Measurements from ENCODE around the gene SHISA2. TPM values are rescaled to one million over a fixed set of nuclear protein-coding genes. Genes with fewer than 3 reads are reported as not detected.

Gene SHISA2
- polyA plus RNA-seq, 3 donors = not detected

DNA sequence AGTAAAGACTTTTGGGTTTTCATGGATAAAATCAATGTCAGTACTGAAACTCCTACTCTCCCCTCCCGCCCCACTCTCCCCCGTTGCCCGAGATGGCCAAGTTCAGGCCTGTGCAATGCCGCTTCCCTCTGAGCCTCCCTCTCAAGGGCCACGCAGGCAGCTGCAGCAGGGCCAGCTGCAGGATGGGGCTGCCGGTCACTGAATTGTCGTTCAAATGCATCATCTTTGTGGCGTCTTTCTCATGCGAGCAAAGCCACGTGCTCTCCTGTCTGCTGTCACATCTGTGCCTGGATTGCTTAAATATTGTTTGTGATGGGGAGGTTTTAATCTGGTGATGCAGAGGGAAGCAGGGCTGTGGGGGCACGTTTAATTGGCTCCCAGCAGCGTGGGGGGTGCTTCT is 26.6 kb downstream of the SHISA2 start:
- no peak overlapping the region for H3K4me2 ChIP-seq (replicated peaks; ENCODE audit: extremely low read depth, low read length, poor library complexity, severe bottlenecking)
- H4K20me1 ChIP-seq (ENCODE audit: insufficient read depth, low read length) = no peaks in the 10 kb centered on the region
- Mint-ChIP-seq H3K36me3 (no peaks in the 10 kb centered on the region), H3K27ac (no peak overlapping the region), H3K4me1 (no peaks in the 10 kb centered on the region), H3K4me3 (no peak overlapping the region), H3K27me3 (ENCODE audit: low read depth in 3 of 3) (peaks cover 0 to 11% (median 4%) of the 10 kb centered on the region in 3 donors), H3K9me3 (peaks cover 0 to 3% (median 2%) of the 10 kb centered on the region in 7 donors)
- no peak overlapping the region for H2AFZ ChIP-seq (ENCODE audit: insufficient read depth, low read depth, low read length, poor library complexity, severe bottlenecking)
- H3K27me3 ChIP-seq (ENCODE audit: control insufficient read depth in 2 of 2, insufficient read depth in 2 of 2, low read length in 2 of 2) = no peaks in the 10 kb centered on the region
- no peaks in the 10 kb centered on the region for H3K79me2 ChIP-seq (ENCODE audit: insufficient read depth, low read length)
- no peak for DNase-seq
- 83% methylated on average over 12 of the region's 12 CpGs for WGBS (ENCODE audit: insufficient coverage)
- H3K9ac ChIP-seq (ENCODE audit: insufficient read depth, low read length, poor library complexity, severe bottlenecking) = no peak overlapping the region
- H3K4me3 ChIP-seq (replicated peaks in 1 of 3; ENCODE audit: low read depth in 2 of 3, low read length in 3 of 3) = no peak overlapping the region
- no peaks in the 10 kb centered on the region for H3K36me3 ChIP-seq (replicated peaks in 1 of 2; ENCODE audit: control insufficient read depth in 1 of 2, insufficient read depth in 2 of 2, low read length in 2 of 2)
- intact Hi-C loops (cut with micrococcal nuclease) = no loop called here
- TF ChIP-seq, protein P1, sequence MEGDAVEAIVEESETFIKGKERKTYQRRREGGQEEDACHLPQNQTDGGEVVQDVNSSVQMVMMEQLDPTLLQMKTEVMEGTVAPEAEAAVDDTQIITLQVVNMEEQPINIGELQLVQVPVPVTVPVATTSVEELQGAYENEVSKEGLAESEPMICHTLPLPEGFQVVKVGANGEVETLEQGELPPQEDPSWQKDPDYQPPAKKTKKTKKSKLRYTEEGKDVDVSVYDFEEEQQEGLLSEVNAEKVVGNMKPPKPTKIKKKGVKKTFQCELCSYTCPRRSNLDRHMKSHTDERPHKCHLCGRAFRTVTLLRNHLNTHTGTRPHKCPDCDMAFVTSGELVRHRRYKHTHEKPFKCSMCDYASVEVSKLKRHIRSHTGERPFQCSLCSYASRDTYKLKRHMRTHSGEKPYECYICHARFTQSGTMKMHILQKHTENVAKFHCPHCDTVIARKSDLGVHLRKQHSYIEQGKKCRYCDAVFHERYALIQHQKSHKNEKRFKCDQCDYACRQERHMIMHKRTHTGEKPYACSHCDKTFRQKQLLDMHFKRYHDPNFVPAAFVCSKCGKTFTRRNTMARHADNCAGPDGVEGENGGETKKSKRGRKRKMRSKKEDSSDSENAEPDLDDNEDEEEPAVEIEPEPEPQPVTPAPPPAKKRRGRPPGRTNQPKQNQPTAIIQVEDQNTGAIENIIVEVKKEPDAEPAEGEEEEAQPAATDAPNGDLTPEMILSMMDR (IDR thresholded peaks at IDR 0.05) = no peak
- peaks cover 0 to 3% of the 10 kb centered on the region in 2 donors for H3K9me3 ChIP-seq (replicated peaks in 1 of 2; ENCODE audit: control insufficient read depth in 1 of 2, insufficient read depth in 1 of 2, low read length in 2 of 2)
- no peaks in the 10 kb centered on the region for H3K4me1 ChIP-seq (ENCODE audit: control insufficient read depth in 1 of 2, insufficient read depth in 2 of 2, low read length in 2 of 2)
- no peak overlapping the region for H3K27ac ChIP-seq (ENCODE audit: low read depth in 1 of 2, low read length in 2 of 2)

DNA sequence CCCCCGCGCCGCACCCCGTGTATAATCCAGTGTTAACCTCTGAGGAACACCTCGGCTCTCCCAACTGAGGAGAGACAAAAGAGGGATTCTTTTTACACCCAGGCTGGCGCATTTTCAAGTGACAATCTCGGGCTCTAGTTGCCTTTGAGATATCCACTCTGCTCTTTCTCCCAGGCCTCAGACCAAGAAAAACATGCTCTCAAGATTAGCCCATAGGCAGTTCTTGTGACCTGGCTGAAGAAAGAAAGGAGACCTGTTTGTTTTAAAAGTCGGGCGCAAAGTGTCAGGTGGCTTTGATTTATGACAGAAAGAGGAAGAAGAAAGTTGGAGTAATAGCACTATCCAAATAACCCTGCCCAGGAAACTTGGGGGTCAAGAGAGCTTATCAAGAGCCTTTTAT is 27.3 kb downstream of the SHISA2 start:
- H3K27me3 ChIP-seq (ENCODE audit: control insufficient read depth in 2 of 2, insufficient read depth in 2 of 2, low read length in 2 of 2) = no peaks in the 10 kb centered on the region
- H3K27me3 Mint-ChIP-seq (ENCODE audit: low read depth in 3 of 3) = peaks cover 0 to 11% (median 4%) of the 10 kb centered on the region in 3 donors

More for the DNA sequence above, 27.3 kb downstream of the SHISA2 start:
- no peaks in the 10 kb centered on the region for H3K79me2 ChIP-seq (ENCODE audit: insufficient read depth, low read length)
- TF ChIP-seq, protein P1 (IDR thresholded peaks at IDR 0.05) = no peak
- peaks cover 0 to 3% (median 0%) of the 10 kb centered on the region in 7 donors for H3K9me3 Mint-ChIP-seq
- H3K36me3 Mint-ChIP-seq = no peaks in the 10 kb centered on the region
- intact Hi-C loops (cut with micrococcal nuclease) = no loop called here
- no peak overlapping the region for H3K27ac ChIP-seq (ENCODE audit: low read depth in 1 of 2, low read length in 2 of 2)
- H3K9ac ChIP-seq (ENCODE audit: insufficient read depth, low read length, poor library complexity, severe bottlenecking) = no peak overlapping the region
- DNase-seq = no peak
- H3K4me2 ChIP-seq (replicated peaks; ENCODE audit: extremely low read depth, low read length, poor library complexity, severe bottlenecking) = no peak overlapping the region
- H3K4me3 Mint-ChIP-seq = no peak overlapping the region
- H3K9me3 ChIP-seq (replicated peaks in 1 of 2; ENCODE audit: control insufficient read depth in 1 of 2, insufficient read depth in 1 of 2, low read length in 2 of 2) = peaks cover 0 to 2% of the 10 kb centered on the region in 2 donors
- WGBS (ENCODE audit: insufficient coverage) = 92% methylated on average over 5 of the region's 9 CpGs
- no peak overlapping the region for H2AFZ ChIP-seq (ENCODE audit: insufficient read depth, low read depth, low read length, poor library complexity, severe bottlenecking)
- H3K4me1 Mint-ChIP-seq = no peaks in the 10 kb centered on the region
- no peaks in the 10 kb centered on the region for H4K20me1 ChIP-seq (ENCODE audit: insufficient read depth, low read length)
- H3K4me3 ChIP-seq (replicated peaks in 1 of 3; ENCODE audit: low read depth in 2 of 3, low read length in 3 of 3) = no peak overlapping the region
- H3K36me3 ChIP-seq (replicated peaks in 1 of 2; ENCODE audit: control insufficient read depth in 1 of 2, insufficient read depth in 2 of 2, low read length in 2 of 2) = no peaks in the 10 kb centered on the region
- H3K27ac Mint-ChIP-seq = no peak overlapping the region
- H3K4me1 ChIP-seq (ENCODE audit: control insufficient read depth in 1 of 2, insufficient read depth in 2 of 2, low read length in 2 of 2) = no peaks in the 10 kb centered on the region

Measured in CD14-positive monocyte (primary cell).